H1 (cell line): Measurements from ENCODE around the gene EXOC1. TPM values are rescaled to one million over a fixed set of nuclear protein-coding genes. Genes with fewer than 3 reads are reported as not detected.

Experiments used
- CTCF ChIA-PET: fragments of 300-600 bp; sonication (Branson Sonifier 250); formaldehyde crosslinking; loops from one replicate; lab custom pipeline; 2021; ENCODE audit not compliant: partially characterized antibody; lab: Charles Lee
- POLR2A ChIA-PET: fragments of 300-600 bp; sonication (Branson Sonifier 250); formaldehyde crosslinking; loops from one replicate; lab custom pipeline; 2021; ENCODE audit warnings: inconsistent platforms; ENCODE audit not compliant: partially characterized antibody; lab: Charles Lee
- DNase-seq, 2 experiments: peaks; one replicate each; pipeline versions ENCODE4 v3.0.0 to v3.0.0-alpha.2; 2010 to 2022; ENCODE audit warnings: low spot score in 2 of 2, low read depth in 1 of 2, mixed read lengths in 1 of 2
- FAIRE-seq: peaks from 2 replicates; lab custom pipeline; 2011; peaks lifted over from hg19 to GRCh38; lab: Jason Lieb, UNC
- H2AFZ ChIP-seq: 2 replicates; pipeline ENCODE4 v1.8.1; 2012; ENCODE audit warnings: low read length, inconsistent platforms
- H2AK5ac ChIP-seq: 2 replicates; pipeline ENCODE4 v1.6.1; 2013; ENCODE audit warnings: low read depth, low read length
- H2BK120ac ChIP-seq: replicated peaks from 2 replicates; pipeline ENCODE3; 2013; ENCODE audit warnings: low read depth, low read length, inconsistent platforms
- H2BK12ac ChIP-seq: 2 replicates; pipeline ENCODE4 v1.6.1; 2013; ENCODE audit warnings: low read depth, low read length
- H2BK15ac ChIP-seq: 2 replicates; pipeline ENCODE4 v1.6.1; 2013; ENCODE audit warnings: low read length
- H2BK20ac ChIP-seq: 2 replicates; pipeline ENCODE4 v1.6.1; 2013; ENCODE audit warnings: low read length
- H2BK5ac ChIP-seq: 2 replicates; pipeline ENCODE4 v1.6.1; 2013; ENCODE audit warnings: low read depth, low read length
- H3K14ac ChIP-seq: 2 replicates; pipeline ENCODE4 v1.6.1; 2013; ENCODE audit warnings: inconsistent platforms; ENCODE audit not compliant: insufficient read length
- H3K18ac ChIP-seq: 2 replicates; pipeline ENCODE4 v1.6.1; 2013; ENCODE audit warnings: low read length; ENCODE audit errors: extremely low read depth
- H3K23ac ChIP-seq: 2 replicates; pipeline ENCODE4 v1.6.1; 2013; ENCODE audit warnings: inconsistent platforms; ENCODE audit not compliant: insufficient read length
- H3K23me2 ChIP-seq: 2 replicates; pipeline ENCODE4 v1.6.1; 2013; ENCODE audit warnings: low read depth, low read length
- H3K27ac ChIP-seq: 2 replicates; pipeline ENCODE4 v1.6.1; 2011; ENCODE audit warnings: low read depth, low read length, inconsistent platforms
- H3K27me3 ChIP-seq, 4 experiments: replicated peaks in 1 of 4; 1 replicate in 1 of 4; 2 replicates in 3 of 4; pipeline versions ENCODE4 v1.6.1 to v1.8.1; 2011 to 2013; ENCODE audit warnings: low read length in 3 of 4, mild to moderate bottlenecking in 3 of 4, inconsistent platforms in 2 of 4, mixed read lengths in 2 of 4, moderate library complexity in 1 of 4; ENCODE audit not compliant: control insufficient read depth in 3 of 4, insufficient read depth in 3 of 4; ENCODE audit errors: extremely low read depth in 1 of 4
- H3K36me3 ChIP-seq, 4 experiments: 2 replicates each; pipeline versions ENCODE4 v1.6.1 to v1.8.1; 2011 to 2013; ENCODE audit warnings: mild to moderate bottlenecking in 4 of 4, low read length in 3 of 4, moderate library complexity in 2 of 4, control low read depth in 1 of 4, inconsistent platforms in 1 of 4; ENCODE audit not compliant: insufficient read depth in 4 of 4, control insufficient read depth in 2 of 4
- H3K4ac ChIP-seq: replicated peaks from 2 replicates; pipeline ENCODE3; 2013; ENCODE audit warnings: low read length, low read depth, mixed read lengths, inconsistent platforms; ENCODE audit not compliant: insufficient read length
- H3K4me1 ChIP-seq, 4 experiments: replicated peaks in 1 of 4; 1 replicate in 1 of 4; 2 replicates in 3 of 4; pipeline versions ENCODE4 v1.6.1 to v1.8.1; 2011 to 2013; ENCODE audit warnings: low read length in 3 of 4, inconsistent platforms in 2 of 4, mixed read lengths in 1 of 4; ENCODE audit not compliant: insufficient read depth in 4 of 4, control insufficient read depth in 3 of 4
- H3K4me2 ChIP-seq, 2 experiments: 2 replicates each; pipeline versions ENCODE4 v1.6.1 to v1.8.1; 2011 to 2013; ENCODE audit warnings: low read depth in 2 of 2, low read length in 2 of 2, control low read depth in 1 of 2, inconsistent platforms in 1 of 2, mild to moderate bottlenecking in 1 of 2; ENCODE audit not compliant: insufficient read depth in 1 of 2
- H3K4me3 ChIP-seq, 4 experiments: fragments of 200-600, 300-600 bp in 1 of 4; sonication (generic), shearing (Covaris generic), sonication (Bioruptor Twin) in 1 of 4; 2 replicates each; pipeline versions ENCODE4 v1.5.1 to v1.8.1; 2011 to 2016; ENCODE audit warnings: low read length in 4 of 4, low read depth in 3 of 4, control low read depth in 2 of 4, inconsistent platforms in 2 of 4, mild to moderate bottlenecking in 2 of 4, mixed read lengths in 1 of 4, moderate library complexity in 1 of 4; ENCODE audit not compliant: insufficient read depth in 2 of 4; ENCODE audit errors: extremely low read depth in 1 of 4
- H3K56ac ChIP-seq: replicated peaks from 2 replicates; pipeline ENCODE3; 2013; ENCODE audit warnings: low read depth, mild to moderate bottlenecking, mixed read lengths, low read length, inconsistent platforms; ENCODE audit not compliant: insufficient read length
- H3K79me1 ChIP-seq: 2 replicates; pipeline ENCODE4 v1.6.1; 2013; ENCODE audit warnings: low read depth, low read length, control low read depth
- H3K79me2 ChIP-seq, 2 experiments: 2 replicates each; pipeline versions ENCODE4 v1.6.1 to v1.8.1; 2012 to 2013; ENCODE audit warnings: low read length in 2 of 2, mild to moderate bottlenecking in 2 of 2, inconsistent platforms in 1 of 2; ENCODE audit not compliant: insufficient read depth in 2 of 2, control insufficient read depth in 1 of 2
- H3K9ac ChIP-seq, 4 experiments: replicated peaks in 1 of 4; 1 replicate in 1 of 4; 2 replicates in 3 of 4; pipeline versions ENCODE4 v1.6.1 to v1.8.1; 2011 to 2013; ENCODE audit warnings: low read depth in 3 of 4, low read length in 3 of 4, control low read depth in 2 of 4, mild to moderate bottlenecking in 2 of 4, moderate library complexity in 2 of 4, inconsistent platforms in 1 of 4; ENCODE audit errors: extremely low read depth in 1 of 4
- H3K9me3 ChIP-seq, 2 experiments: 2 replicates each; pipeline versions ENCODE4 v1.6.1 to v1.8.1; 2012 to 2013; ENCODE audit warnings: mild to moderate bottlenecking in 2 of 2, moderate library complexity in 2 of 2, control low read depth in 1 of 2, inconsistent platforms in 1 of 2, low read depth in 1 of 2, low read length in 1 of 2, mixed read lengths in 1 of 2; ENCODE audit not compliant: insufficient read depth in 2 of 2
- H4K20me1 ChIP-seq, 2 experiments: replicated peaks in 1 of 2; 2 replicates each; pipeline versions ENCODE3 to v1.8.1; 2011 to 2013; ENCODE audit warnings: inconsistent platforms in 2 of 2, low read length in 2 of 2, mild to moderate bottlenecking in 1 of 2; ENCODE audit not compliant: insufficient read depth in 2 of 2, control insufficient read depth in 1 of 2
- H4K5ac ChIP-seq: 2 replicates; pipeline ENCODE4 v1.6.1; 2013; ENCODE audit warnings: low read length, low read depth, mixed read lengths, inconsistent platforms; ENCODE audit not compliant: insufficient read length
- H4K8ac ChIP-seq: 2 replicates; pipeline ENCODE4 v1.8.0; 2013; ENCODE audit warnings: mild to moderate bottlenecking, moderate library complexity, low read length, inconsistent platforms; ENCODE audit not compliant: insufficient read depth; ENCODE audit errors: extremely low read depth
- H4K91ac ChIP-seq: replicated peaks from 2 replicates; pipeline ENCODE3; 2013; ENCODE audit warnings: low read length, mixed read lengths, inconsistent platforms; ENCODE audit not compliant: insufficient read length
- BCL11A ChIP-seq, 2 experiments: IDR thresholded peaks; one replicate each; pipeline ENCODE4 v1.6.1; 2011; ENCODE audit warnings: low read depth in 2 of 2, low read length in 2 of 2, mild to moderate bottlenecking in 2 of 2
- CHD1 ChIP-seq: IDR thresholded peaks from 2 replicates; pipeline ENCODE4 v1.6.1; 2012; ENCODE audit warnings: low read depth, low read length, improper control_type of control experiment
- CREB1 ChIP-seq: IDR thresholded peaks from 2 replicates; pipeline ENCODE4 v1.6.1; 2012; ENCODE audit warnings: inconsistent platforms
- EGR1 ChIP-seq: IDR thresholded peaks from 2 replicates; pipeline ENCODE4 v1.6.1; 2011; ENCODE audit warnings: low read depth, low read length, borderline replicate concordance
- FOSL1 ChIP-seq: IDR thresholded peaks from 2 replicates; pipeline ENCODE4 v1.6.1; 2011; ENCODE audit warnings: mild to moderate bottlenecking, low read depth, low read length, moderate library complexity; ENCODE audit not compliant: insufficient read depth
- HDAC6 ChIP-seq: IDR thresholded peaks from one replicate; pipeline ENCODE4 v1.7.1; 2012; ENCODE audit warnings: low read depth, mild to moderate bottlenecking, inconsistent platforms, low read length, moderate library complexity
- POU5F1 ChIP-seq: IDR thresholded peaks from 2 replicates; pipeline ENCODE4 v1.6.1; 2011; ENCODE audit warnings: low read depth, mild to moderate bottlenecking, low read length, moderate library complexity
- SIX5 ChIP-seq: IDR thresholded peaks from 2 replicates; pipeline ENCODE4 v1.6.1; 2011; ENCODE audit warnings: mild to moderate bottlenecking, low read depth, low read length
- SP1 ChIP-seq: IDR thresholded peaks from 2 replicates; pipeline ENCODE4 v1.6.1; 2011; ENCODE audit warnings: low read depth, low read length
- SP4 ChIP-seq: IDR thresholded peaks from 2 replicates; pipeline ENCODE4 v1.6.1; 2012; ENCODE audit warnings: low read length, inconsistent platforms
- WGBS, 2 experiments: shearing (Covaris generic) in 1 of 2; methylation state at CpG; one replicate each; pipeline versions ENCODE4 v1.1.6 to v1.1.7; 2013 to 2015; ENCODE audit warnings: low lambda C conversion rate in 2 of 2, mixed read lengths in 2 of 2, inconsistent platforms in 1 of 2, low coverage in 1 of 2, missing lambda C conversion rate in 1 of 2; ENCODE audit not compliant: insufficient replicate concordance in 2 of 2, insufficient coverage in 1 of 2, insufficient read length in 1 of 2; ENCODE audit errors: extremely low coverage in 1 of 2, missing lambda C conversion rate in 1 of 2; 5-methylcytosine and 5-hydroxymethylcytosine counted together
- polyA plus RNA-seq, 7 experiments: library from polyadenylated mRNA; depleted of rRNA in 3 of 7; stranded (reverse) in 5 of 7; unstranded in 2 of 7; fragments of >200 nt in 5 of 7; fragments of 200-250 nt in 2 of 7; gene quantifications; 1 replicate in 5 of 7; 2 replicates in 1 of 7; 4 replicates in 1 of 7; pipeline versions ENCODE4 v1.2.1 to v1.2.3, GENCODE V29; 2011 to 2013; ENCODE audit warnings: missing spikeins in 2 of 7, mixed read lengths in 2 of 7
- total RNA-seq: library from RNA; stranded (reverse); fragmentation: NEBNext Ultra II Directional; extraction: Animal tissue kit (Norgen Biotek cat#: 25700); gene quantifications from 2 replicates; pipeline ENCODE4 v1.2.1, GENCODE V29; 2021
- TF ChIP-seq, protein P1 (sequence below): IDR thresholded peaks from 2 replicates; pipeline ENCODE4 v1.6.1; 2011; ENCODE audit warnings: low read length, improper control_type of control experiment

Gene EXOC1
- total and polyA plus RNA-seq, 2 of the 8 experiments (the other 6 are each of a cell fraction or from before 2014, with no cell fraction given) = 5.9 to 19.6 TPM

DNA sequence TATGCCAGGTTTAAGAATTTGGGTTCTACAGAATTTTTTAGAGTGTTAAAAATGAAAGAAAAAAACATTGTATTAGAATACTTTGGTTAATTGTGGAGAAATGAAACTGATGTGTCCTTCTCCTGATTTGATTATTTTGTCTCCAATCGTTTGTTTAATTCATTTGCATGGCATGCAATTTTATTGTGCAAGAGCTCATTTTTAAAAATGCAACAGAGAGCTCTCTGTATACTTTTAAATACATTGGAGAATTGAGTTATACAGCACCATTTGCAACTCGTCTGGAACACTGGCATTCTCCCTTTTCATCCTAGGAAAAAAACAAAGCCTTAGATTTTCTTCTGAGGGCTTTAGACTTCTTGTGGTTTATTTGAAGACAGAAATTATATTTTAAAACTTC, 33.2 kb upstream of the EXOC1 start:
- FAIRE-seq (no peak), DNase-seq (no peak)
- Histone ChIP-seq H2BK12ac (no peak overlapping the region), H3K56ac (no peak overlapping the region), H3K4ac (no peak overlapping the region), H3K27me3 (no peaks in the 10 kb centered on the region; a peak in 2 of 7 replicates), H2BK120ac (no peak overlapping the region), H3K79me1 (no peaks in the 10 kb centered on the region), H4K5ac (no peak overlapping the region), H2BK20ac (no peak overlapping the region), H2AFZ (peak overlapping the region; percentile 13; the same call in 1 of the 2 replicates), H3K18ac (no peak overlapping the region), H3K4me1 (peaks cover 0 to 3% (median 1%) of the 10 kb centered on the region in 4 experiments; a peak in 2 of 7 replicates), H3K4me2 (peak overlapping the region in 1 of 2 experiments; percentile 49; a peak in 1 of 4 replicates), H4K91ac (no peak overlapping the region), H2BK5ac (no peak overlapping the region), H4K8ac (no peak overlapping the region), H3K4me3 (no peak overlapping the region; a peak in 1 of 8 replicates), H3K79me2 (no peaks in the 10 kb centered on the region), H3K9me3 (no peaks in the 10 kb centered on the region)
- CTCF ChIA-PET = interaction anchor here (1.3 to 2.0 kb wide), 3 partner anchors 10 to 47 kb away, joined by 4 to 11 read pairs (median 8); no protein-coding TSS in a partner anchor
- 86% methylated on average over 2 of the region's 2 CpGs; no CpG with 5 or more reads in 1 of the 2 experiments for WGBS, 2 experiments
- TF ChIP-seq, protein P1, sequence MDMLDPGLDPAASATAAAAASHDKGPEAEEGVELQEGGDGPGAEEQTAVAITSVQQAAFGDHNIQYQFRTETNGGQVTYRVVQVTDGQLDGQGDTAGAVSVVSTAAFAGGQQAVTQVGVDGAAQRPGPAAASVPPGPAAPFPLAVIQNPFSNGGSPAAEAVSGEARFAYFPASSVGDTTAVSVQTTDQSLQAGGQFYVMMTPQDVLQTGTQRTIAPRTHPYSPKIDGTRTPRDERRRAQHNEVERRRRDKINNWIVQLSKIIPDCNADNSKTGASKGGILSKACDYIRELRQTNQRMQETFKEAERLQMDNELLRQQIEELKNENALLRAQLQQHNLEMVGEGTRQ = no peak
- no peak for TF ChIP-seq SP4
- TF ChIP-seq POU5F1 = no peak
- TF ChIP-seq EGR1 = no peak
- no peak for TF ChIP-seq SIX5
- TF ChIP-seq BCL11A (IDR thresholded peaks at IDR 0.05; ENCODE audit: low read depth in 2 of 2, low read length in 2 of 2) = no peak
- no peak for TF ChIP-seq SP1
- no peak for TF ChIP-seq FOSL1
- TF ChIP-seq HDAC6 = no peak
- no peak for TF ChIP-seq CREB1
- TF ChIP-seq CHD1 = no peak
- TF ChIP-seq, all 59 proteins: peak for 0
- Histone ChIP-seq H2BK15ac (no peak overlapping the region), H3K9ac (no peak overlapping the region), H3K36me3 (no peaks in the 10 kb centered on the region), H3K23me2 (0 out of 2 replicates have a peak, but pooled peaks cover 4% of the 10 kb centered on the region), H3K27ac (no peak overlapping the region), H2AK5ac (no peak overlapping the region), H3K14ac (no peak overlapping the region), H3K23ac (no peak overlapping the region), H4K20me1 (no peaks in the 10 kb centered on the region)
- POLR2A ChIA-PET = interaction anchor here (1.0 to 2.3 kb wide), 7 partner anchors 11 to 71 kb away, joined by 3 to 8 read pairs (median 4); no protein-coding TSS in a partner anchor
